Gastrocnemius medialis (tissue), 4 donors: ENCODE results near the gene PHB1.

Experiments
- CTCF ChIP-seq, 5 experiments: fragments of 450-650 bp in 3 of 5; fragments of 200-600 bp in 2 of 5; sonication (generic) in 2 of 5; IDR thresholded peaks in 4 of 5; conservative IDR thresholded peaks in 1 of 5; 1 replicate in 4 of 5; 2 replicates in 1 of 5; pipeline ENCODE4 v1.5.1; 2016 to 2019; ENCODE audit warnings: antibody characterized with exemption in 5 of 5, mild to moderate bottlenecking in 3 of 5, moderate library complexity in 3 of 5
- POLR2A ChIP-seq, 2 donors: fragments of 450-650 bp; IDR thresholded peaks; one replicate each; pipeline ENCODE4 v1.6.1; 2017; ENCODE audit warnings: antibody characterized with exemption in 2 of 2, mild to moderate bottlenecking in 2 of 2, moderate library complexity in 2 of 2

- TF ChIP-seq CTCF (IDR thresholded peaks at IDR 0.05 in 4 of 5, conservative IDR thresholded peaks at IDR 0.05 in 1 of 5) (no peak), POLR2A (IDR thresholded peaks at IDR 0.05) (no peak)
Measured at GRCh38 chr17:49403514-49404289, 11.0 kb downstream of the PHB1 start.
